Liver (tissue), 3 donors: ENCODE results near the gene CBL.

Experiments
- GABPA ChIP-seq, 2 donors: IDR thresholded peaks in 1 of 2; conservative IDR thresholded peaks in 1 of 2; 2 replicates each; pipeline ENCODE4 v1.6.1; 2016; ENCODE audit warnings: antibody characterized with exemption in 2 of 2, mild to moderate bottlenecking in 1 of 2, moderate library complexity in 1 of 2
- MAX ChIP-seq: IDR thresholded peaks from 2 replicates; pipeline ENCODE4 v1.6.1; 2016; ENCODE audit warnings: antibody characterized with exemption
- YY1 ChIP-seq: IDR thresholded peaks from 2 replicates; pipeline ENCODE4 v1.6.1; 2016; ENCODE audit warnings: antibody characterized with exemption, mild to moderate bottlenecking
- TF ChIP-seq, protein P1 (sequence below): IDR thresholded peaks from 2 replicates; pipeline ENCODE4 v1.6.1; 2016; ENCODE audit warnings: antibody characterized with exemption
- TF ChIP-seq, protein P2 (sequence below): fragments of 150-350 bp; IDR thresholded peaks from 2 replicates; pipeline ENCODE4 v1.5.1; 2017; ENCODE audit warnings: improper control_type of control experiment, low read depth, low read length; ENCODE audit not compliant: missing input control
- donor health status: healthy.
- donor health status: healthy.

DNA sequence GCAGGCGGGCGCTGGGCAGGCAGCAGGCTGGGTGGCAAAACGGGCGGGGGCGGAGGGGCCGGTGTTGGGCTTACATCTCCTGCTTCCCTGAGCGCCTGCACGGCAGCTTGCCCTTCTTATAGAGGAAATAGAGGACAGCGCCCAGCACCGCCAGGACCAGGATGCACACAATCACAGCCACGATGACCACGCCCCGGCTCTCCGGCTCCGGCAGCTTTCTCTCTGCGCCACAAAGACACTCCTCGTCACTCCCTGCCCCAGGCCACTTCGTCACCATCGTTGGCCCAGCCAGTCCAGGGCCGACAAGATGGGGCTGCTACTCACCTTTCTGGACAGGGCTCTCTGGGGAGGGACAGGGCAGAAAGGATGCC, 104.5 kb downstream of the CBL start:
- TF ChIP-seq YY1 (no peak), MAX (no peak), GABPA (IDR thresholded peaks at IDR 0.05 in 1 of 2, conservative IDR thresholded peaks at IDR 0.05 in 1 of 2) (no peak)
- TF ChIP-seq, protein P1, sequence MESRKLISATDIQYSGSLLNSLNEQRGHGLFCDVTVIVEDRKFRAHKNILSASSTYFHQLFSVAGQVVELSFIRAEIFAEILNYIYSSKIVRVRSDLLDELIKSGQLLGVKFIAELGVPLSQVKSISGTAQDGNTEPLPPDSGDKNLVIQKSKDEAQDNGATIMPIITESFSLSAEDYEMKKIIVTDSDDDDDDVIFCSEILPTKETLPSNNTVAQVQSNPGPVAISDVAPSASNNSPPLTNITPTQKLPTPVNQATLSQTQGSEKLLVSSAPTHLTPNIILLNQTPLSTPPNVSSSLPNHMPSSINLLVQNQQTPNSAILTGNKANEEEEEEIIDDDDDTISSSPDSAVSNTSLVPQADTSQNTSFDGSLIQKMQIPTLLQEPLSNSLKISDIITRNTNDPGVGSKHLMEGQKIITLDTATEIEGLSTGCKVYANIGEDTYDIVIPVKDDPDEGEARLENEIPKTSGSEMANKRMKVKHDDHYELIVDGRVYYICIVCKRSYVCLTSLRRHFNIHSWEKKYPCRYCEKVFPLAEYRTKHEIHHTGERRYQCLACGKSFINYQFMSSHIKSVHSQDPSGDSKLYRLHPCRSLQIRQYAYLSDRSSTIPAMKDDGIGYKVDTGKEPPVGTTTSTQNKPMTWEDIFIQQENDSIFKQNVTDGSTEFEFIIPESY, result no peak
- TF ChIP-seq, protein P2, sequence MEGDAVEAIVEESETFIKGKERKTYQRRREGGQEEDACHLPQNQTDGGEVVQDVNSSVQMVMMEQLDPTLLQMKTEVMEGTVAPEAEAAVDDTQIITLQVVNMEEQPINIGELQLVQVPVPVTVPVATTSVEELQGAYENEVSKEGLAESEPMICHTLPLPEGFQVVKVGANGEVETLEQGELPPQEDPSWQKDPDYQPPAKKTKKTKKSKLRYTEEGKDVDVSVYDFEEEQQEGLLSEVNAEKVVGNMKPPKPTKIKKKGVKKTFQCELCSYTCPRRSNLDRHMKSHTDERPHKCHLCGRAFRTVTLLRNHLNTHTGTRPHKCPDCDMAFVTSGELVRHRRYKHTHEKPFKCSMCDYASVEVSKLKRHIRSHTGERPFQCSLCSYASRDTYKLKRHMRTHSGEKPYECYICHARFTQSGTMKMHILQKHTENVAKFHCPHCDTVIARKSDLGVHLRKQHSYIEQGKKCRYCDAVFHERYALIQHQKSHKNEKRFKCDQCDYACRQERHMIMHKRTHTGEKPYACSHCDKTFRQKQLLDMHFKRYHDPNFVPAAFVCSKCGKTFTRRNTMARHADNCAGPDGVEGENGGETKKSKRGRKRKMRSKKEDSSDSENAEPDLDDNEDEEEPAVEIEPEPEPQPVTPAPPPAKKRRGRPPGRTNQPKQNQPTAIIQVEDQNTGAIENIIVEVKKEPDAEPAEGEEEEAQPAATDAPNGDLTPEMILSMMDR, result no peak
